ENCODE measurements around the gene LRMDA. TPM values are rescaled to one million over a fixed set of nuclear protein-coding genes. Genes with fewer than 3 reads are reported as not detected.

The LRMDA gene
- polyA plus RNA-seq, 1 donor (not counting 4 experiments of a cell fraction or from before 2014, with no cell fraction given) = not detected

DNA sequence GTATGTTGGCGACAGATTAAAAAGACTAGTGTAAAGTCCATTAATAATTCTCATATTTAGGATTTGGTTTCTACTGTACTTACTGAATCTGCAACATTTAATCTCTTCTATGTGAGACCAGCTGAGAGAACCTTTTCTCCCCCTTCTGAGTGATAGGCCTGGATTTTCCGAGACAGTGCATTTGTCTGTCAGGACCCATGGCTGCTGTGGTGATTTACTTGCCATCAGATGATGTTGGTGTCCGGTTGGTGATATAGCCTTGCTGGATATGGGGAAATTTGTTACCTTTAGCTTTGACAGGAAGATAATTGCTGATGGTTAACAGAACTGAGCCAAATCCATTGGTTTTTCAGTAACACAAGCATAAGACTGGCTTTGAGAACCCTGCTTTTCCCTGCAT lies 517.2 kb downstream of the LRMDA start:
- dilution Hi-C loops (cut with MboI; ENCODE audit: extremely low pct_ligation_motif_present, low sequenced_read_pairs) = no loop called here
- Histone ChIP-seq H3K27me3 (ENCODE audit: control insufficient read depth, extremely low read depth, insufficient read depth, low read length) (no peaks in the 10 kb centered on the region), H3K9me1 (ENCODE audit: control insufficient read depth, extremely low read depth, insufficient read depth, low read length) (no peaks in the 10 kb centered on the region), H3K9ac (ENCODE audit: control insufficient read depth, extremely low read depth, insufficient read depth, low read length) (no peak overlapping the region), H3K27ac (ENCODE audit: control insufficient read depth, insufficient read depth, low read length) (no peak overlapping the region), H4K20me1 (ENCODE audit: control insufficient read depth, extremely low read depth, insufficient read depth, low read length) (no peaks in the 10 kb centered on the region), H3K9me3 (ENCODE audit: control insufficient read depth, low read depth, low read length) (no peaks in the 10 kb centered on the region), H3K4me3 (ENCODE audit: control insufficient read depth in 2 of 3, extremely low read depth in 1 of 3, insufficient read depth in 2 of 3, low read depth in 1 of 3, low read length in 3 of 3) (no peak overlapping the region), H2AFZ (ENCODE audit: control insufficient read depth, low read length) (no peak overlapping the region), H3K36me3 (ENCODE audit: control insufficient read depth in 2 of 2, extremely low read depth in 1 of 2, insufficient read depth in 2 of 2, low read length in 2 of 2) (no peaks in the 10 kb centered on the region), H3K4me2 (ENCODE audit: control insufficient read depth, extremely low read depth, insufficient read depth, low read depth, low read length) (no peak overlapping the region), H3K79me2 (ENCODE audit: control insufficient read depth, insufficient read depth, low read length) (no peaks in the 10 kb centered on the region), H3K4me1 (ENCODE audit: control insufficient read depth, extremely low read depth, insufficient read depth, low read length) (no peaks in the 10 kb centered on the region)
- DNase-seq (ENCODE audit: low read depth, low spot score) = no peak
- FAIRE-seq = no peak
- TF ChIP-seq, protein P1, sequence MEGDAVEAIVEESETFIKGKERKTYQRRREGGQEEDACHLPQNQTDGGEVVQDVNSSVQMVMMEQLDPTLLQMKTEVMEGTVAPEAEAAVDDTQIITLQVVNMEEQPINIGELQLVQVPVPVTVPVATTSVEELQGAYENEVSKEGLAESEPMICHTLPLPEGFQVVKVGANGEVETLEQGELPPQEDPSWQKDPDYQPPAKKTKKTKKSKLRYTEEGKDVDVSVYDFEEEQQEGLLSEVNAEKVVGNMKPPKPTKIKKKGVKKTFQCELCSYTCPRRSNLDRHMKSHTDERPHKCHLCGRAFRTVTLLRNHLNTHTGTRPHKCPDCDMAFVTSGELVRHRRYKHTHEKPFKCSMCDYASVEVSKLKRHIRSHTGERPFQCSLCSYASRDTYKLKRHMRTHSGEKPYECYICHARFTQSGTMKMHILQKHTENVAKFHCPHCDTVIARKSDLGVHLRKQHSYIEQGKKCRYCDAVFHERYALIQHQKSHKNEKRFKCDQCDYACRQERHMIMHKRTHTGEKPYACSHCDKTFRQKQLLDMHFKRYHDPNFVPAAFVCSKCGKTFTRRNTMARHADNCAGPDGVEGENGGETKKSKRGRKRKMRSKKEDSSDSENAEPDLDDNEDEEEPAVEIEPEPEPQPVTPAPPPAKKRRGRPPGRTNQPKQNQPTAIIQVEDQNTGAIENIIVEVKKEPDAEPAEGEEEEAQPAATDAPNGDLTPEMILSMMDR (optimal IDR thresholded peaks at IDR 0.05 in 1 of 3, IDR thresholded peaks at IDR 0.05 in 1 of 3, conservative IDR thresholded peaks at IDR 0.05 in 1 of 3; ENCODE audit: extremely low read depth in 1 of 3, insufficient read depth in 2 of 3, low read length in 3 of 3) = no peak
- no peak for TF ChIP-seq EZH2 (IDR thresholded peaks at IDR 0.05; ENCODE audit: low read length)

DNA sequence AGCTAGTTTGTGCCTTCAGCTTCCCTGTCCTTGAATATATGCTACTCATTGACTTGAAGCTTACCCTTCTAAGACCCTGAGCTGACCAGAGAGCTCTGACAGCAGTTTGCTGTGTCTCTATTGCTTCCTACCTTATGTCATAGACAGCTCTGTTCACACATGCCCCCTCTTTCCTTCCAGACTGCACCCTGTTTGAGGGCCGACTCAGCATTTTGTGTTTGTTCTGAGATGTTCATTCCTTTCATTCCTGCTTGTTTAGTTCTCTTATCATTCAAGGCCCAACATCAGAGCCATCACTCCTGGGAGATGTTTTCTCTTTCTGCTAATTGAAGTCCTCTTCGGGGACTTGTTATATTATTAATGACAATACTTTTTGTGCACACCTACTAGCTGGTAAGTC lies 518.9 kb downstream of the LRMDA start:
- Histone ChIP-seq H3K79me2 (ENCODE audit: control insufficient read depth, insufficient read depth, low read length) (no peaks in the 10 kb centered on the region), H3K9me1 (ENCODE audit: control insufficient read depth, extremely low read depth, insufficient read depth, low read length) (no peaks in the 10 kb centered on the region), H3K36me3 (ENCODE audit: control insufficient read depth in 2 of 2, extremely low read depth in 1 of 2, insufficient read depth in 2 of 2, low read length in 2 of 2) (no peaks in the 10 kb centered on the region), H3K4me2 (ENCODE audit: control insufficient read depth, extremely low read depth, insufficient read depth, low read depth, low read length) (no peak overlapping the region), H3K27me3 (ENCODE audit: control insufficient read depth, extremely low read depth, insufficient read depth, low read length) (no peaks in the 10 kb centered on the region), H4K20me1 (ENCODE audit: control insufficient read depth, extremely low read depth, insufficient read depth, low read length) (no peaks in the 10 kb centered on the region), H3K4me1 (ENCODE audit: control insufficient read depth, extremely low read depth, insufficient read depth, low read length) (no peaks in the 10 kb centered on the region), H3K9me3 (ENCODE audit: control insufficient read depth, low read depth, low read length) (no peaks in the 10 kb centered on the region), H2AFZ (ENCODE audit: control insufficient read depth, low read length) (no peak overlapping the region), H3K27ac (ENCODE audit: control insufficient read depth, insufficient read depth, low read length) (no peak overlapping the region), H3K4me3 (ENCODE audit: control insufficient read depth in 2 of 3, extremely low read depth in 1 of 3, insufficient read depth in 2 of 3, low read depth in 1 of 3, low read length in 3 of 3) (no peak overlapping the region), H3K9ac (ENCODE audit: control insufficient read depth, extremely low read depth, insufficient read depth, low read length) (no peak overlapping the region)
- TF ChIP-seq, protein P1 (optimal IDR thresholded peaks at IDR 0.05 in 1 of 3, IDR thresholded peaks at IDR 0.05 in 1 of 3, conservative IDR thresholded peaks at IDR 0.05 in 1 of 3; ENCODE audit: extremely low read depth in 1 of 3, insufficient read depth in 2 of 3, low read length in 3 of 3) = no peak
- no peak for TF ChIP-seq EZH2 (IDR thresholded peaks at IDR 0.05; ENCODE audit: low read length)
- no peak for DNase-seq (ENCODE audit: low read depth, low spot score)
- dilution Hi-C loops (cut with MboI; ENCODE audit: extremely low pct_ligation_motif_present, low sequenced_read_pairs) = no loop called here
- no peak for FAIRE-seq

All from keratinocyte (primary cell).